WTC11 (cell line): ENCODE data around the gene GABRB1. TPM values are rescaled to one million over a fixed set of nuclear protein-coding genes. Genes with fewer than 3 reads are reported as not detected.

Experiments used
- ATAC-seq: fragments of 200-7000 bp; cut with Tn5 transposase; 2 replicates; pipeline ENCODE4 v1.10.0; 2021; ENCODE audit warnings: mild to moderate bottlenecking, moderate library complexity
- CTCF ChIA-PET: fragments of 300-600 bp; sonication (Branson Sonifier 250); formaldehyde crosslinking; loops from one replicate; lab custom pipeline; 2021; ENCODE audit warnings: antibody characterized with exemption; lab: Charles Lee
- POLR2A ChIA-PET: fragments of 350-600 bp; sonication (Branson Sonifier 250); formaldehyde crosslinking; loops from one replicate; lab custom pipeline; 2021; ENCODE audit warnings: antibody characterized with exemption; lab: Charles Lee
- DNase-seq: peaks from one replicate; pipeline ENCODE4 v3.0.0; 2021; ENCODE audit warnings: low spot score
- H3K27ac Mint-ChIP-seq: 2 replicates; pipeline ENCODE4 v1.8.0; 2021; ENCODE audit warnings: mixed read lengths
- H3K27me3 Mint-ChIP-seq: 2 replicates; pipeline ENCODE4 v1.8.0; 2021; ENCODE audit warnings: low read depth, mild to moderate bottlenecking, moderate library complexity, mixed read lengths
- H3K36me3 Mint-ChIP-seq: 2 replicates; pipeline ENCODE4 v1.8.0; 2021; ENCODE audit warnings: mixed read lengths
- H3K4me1 Mint-ChIP-seq: 2 replicates; pipeline ENCODE4 v1.8.0; 2022; ENCODE audit warnings: mixed read lengths
- H3K4me3 Mint-ChIP-seq: 2 replicates; pipeline ENCODE4 v1.8.0; 2021; ENCODE audit warnings: mild to moderate bottlenecking, moderate library complexity, mixed read lengths
- H3K9me3 Mint-ChIP-seq: 2 replicates; pipeline ENCODE4 v1.8.0; 2021; ENCODE audit warnings: mixed read lengths
- GRHL2 ChIP-seq: fragments of 250-450 bp; sonication (Bioruptor Pico); IDR thresholded peaks from 2 replicates; pipeline ENCODE4 v1.8.0; 2022; ENCODE audit warnings: mild to moderate bottlenecking, moderate library complexity; ENCODE audit not compliant: insufficient replicate concordance, severe bottlenecking
- JAZF1 ChIP-seq: fragments of 250-450 bp; sonication (Bioruptor Pico); IDR thresholded peaks from 2 replicates; pipeline ENCODE4 v1.9.0; 2021; ENCODE audit warnings: moderate library complexity, mild to moderate bottlenecking, inconsistent platforms
- RELA ChIP-seq: sonication (generic); formaldehyde crosslinking; IDR thresholded peaks from 2 replicates; pipeline ENCODE4 v1.8.1; 2022; ENCODE audit warnings: missing genetic modification reagents, mild to moderate bottlenecking, borderline replicate concordance
- SP1 ChIP-seq: sonication (generic); formaldehyde crosslinking; conservative IDR thresholded peaks from 2 replicates; pipeline ENCODE4 v1.8.1; 2022; ENCODE audit warnings: missing genetic modification reagents
- TCF7 ChIP-seq: sonication (generic); formaldehyde crosslinking; IDR thresholded peaks from 2 replicates; pipeline ENCODE4 v1.8.0; 2022; ENCODE audit warnings: mild to moderate bottlenecking, low read depth, missing genetic modification reagents, moderate library complexity
- TEAD4 ChIP-seq: sonication (generic); formaldehyde crosslinking; IDR thresholded peaks from 2 replicates; pipeline ENCODE4 v1.8.0; 2022; ENCODE audit warnings: mild to moderate bottlenecking, missing genetic modification reagents
- ZNF416 ChIP-seq: fragments of 250-450 bp; sonication (Bioruptor Pico); IDR thresholded peaks from 2 replicates; pipeline ENCODE4 v1.9.0; 2021; ENCODE audit warnings: mild to moderate bottlenecking, inconsistent platforms
- total RNA-seq: library from RNA; stranded (reverse); gene quantifications from 3 replicates; pipeline ENCODE4 v1.2.3, GENCODE V29; 2021
- TF ChIP-seq, protein P1 (sequence below): fragments of 250-450 bp; sonication (Bioruptor Pico); IDR thresholded peaks from 2 replicates; pipeline ENCODE4 v1.9.0; 2021; ENCODE audit warnings: mild to moderate bottlenecking, borderline replicate concordance
- TF ChIP-seq, protein P2 (sequence below): sonication (generic); formaldehyde crosslinking; IDR thresholded peaks from 2 replicates; pipeline ENCODE4 v1.8.0; 2022; ENCODE audit warnings: missing genetic modification reagents
- TF ChIP-seq, protein P3 (sequence below): fragments of 250-450 bp; sonication (Bioruptor Pico); IDR thresholded peaks from 2 replicates; pipeline ENCODE4 v1.8.0; 2021; ENCODE audit warnings: mild to moderate bottlenecking
- TF ChIP-seq, protein P4 (sequence below): sonication (generic); formaldehyde crosslinking; IDR thresholded peaks from 2 replicates; pipeline ENCODE4 v1.8.1; 2023; ENCODE audit warnings: mild to moderate bottlenecking, missing genetic modification reagents
- TF ChIP-seq, protein P5 (sequence below): sonication (generic); formaldehyde crosslinking; IDR thresholded peaks from 2 replicates; pipeline ENCODE4 v1.8.1; 2022; ENCODE audit warnings: missing genetic modification reagents, borderline replicate concordance

GABRB1 gene
- total RNA-seq, 1 experiment from 2014 or later, result 0.66 TPM

DNA sequence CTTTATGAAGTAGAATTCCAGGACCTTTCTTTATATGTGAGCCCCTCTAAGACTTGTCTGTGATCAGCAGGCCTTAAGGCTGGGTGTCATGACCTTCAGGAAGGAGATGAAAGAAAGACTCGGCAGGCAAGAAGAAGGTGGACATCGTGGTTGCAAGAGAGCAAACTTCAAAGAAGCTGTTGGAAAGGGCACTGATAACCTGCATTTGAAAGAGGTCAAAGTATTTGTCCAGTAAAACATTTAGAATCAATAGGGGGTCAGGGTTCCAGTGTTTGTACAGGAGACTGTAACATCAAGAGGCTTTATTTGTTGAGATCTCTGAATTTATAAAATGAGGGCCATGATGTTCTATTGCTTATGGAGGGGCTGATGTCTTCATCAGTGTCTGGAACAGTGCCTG, 387.9 kb downstream of the GABRB1 start (continued):
- TF ChIP-seq, protein P1, sequence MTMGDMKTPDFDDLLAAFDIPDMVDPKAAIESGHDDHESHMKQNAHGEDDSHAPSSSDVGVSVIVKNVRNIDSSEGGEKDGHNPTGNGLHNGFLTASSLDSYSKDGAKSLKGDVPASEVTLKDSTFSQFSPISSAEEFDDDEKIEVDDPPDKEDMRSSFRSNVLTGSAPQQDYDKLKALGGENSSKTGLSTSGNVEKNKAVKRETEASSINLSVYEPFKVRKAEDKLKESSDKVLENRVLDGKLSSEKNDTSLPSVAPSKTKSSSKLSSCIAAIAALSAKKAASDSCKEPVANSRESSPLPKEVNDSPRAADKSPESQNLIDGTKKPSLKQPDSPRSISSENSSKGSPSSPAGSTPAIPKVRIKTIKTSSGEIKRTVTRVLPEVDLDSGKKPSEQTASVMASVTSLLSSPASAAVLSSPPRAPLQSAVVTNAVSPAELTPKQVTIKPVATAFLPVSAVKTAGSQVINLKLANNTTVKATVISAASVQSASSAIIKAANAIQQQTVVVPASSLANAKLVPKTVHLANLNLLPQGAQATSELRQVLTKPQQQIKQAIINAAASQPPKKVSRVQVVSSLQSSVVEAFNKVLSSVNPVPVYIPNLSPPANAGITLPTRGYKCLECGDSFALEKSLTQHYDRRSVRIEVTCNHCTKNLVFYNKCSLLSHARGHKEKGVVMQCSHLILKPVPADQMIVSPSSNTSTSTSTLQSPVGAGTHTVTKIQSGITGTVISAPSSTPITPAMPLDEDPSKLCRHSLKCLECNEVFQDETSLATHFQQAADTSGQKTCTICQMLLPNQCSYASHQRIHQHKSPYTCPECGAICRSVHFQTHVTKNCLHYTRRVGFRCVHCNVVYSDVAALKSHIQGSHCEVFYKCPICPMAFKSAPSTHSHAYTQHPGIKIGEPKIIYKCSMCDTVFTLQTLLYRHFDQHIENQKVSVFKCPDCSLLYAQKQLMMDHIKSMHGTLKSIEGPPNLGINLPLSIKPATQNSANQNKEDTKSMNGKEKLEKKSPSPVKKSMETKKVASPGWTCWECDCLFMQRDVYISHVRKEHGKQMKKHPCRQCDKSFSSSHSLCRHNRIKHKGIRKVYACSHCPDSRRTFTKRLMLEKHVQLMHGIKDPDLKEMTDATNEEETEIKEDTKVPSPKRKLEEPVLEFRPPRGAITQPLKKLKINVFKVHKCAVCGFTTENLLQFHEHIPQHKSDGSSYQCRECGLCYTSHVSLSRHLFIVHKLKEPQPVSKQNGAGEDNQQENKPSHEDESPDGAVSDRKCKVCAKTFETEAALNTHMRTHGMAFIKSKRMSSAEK (CRISPR knock-in tag), result no peak

DNA sequence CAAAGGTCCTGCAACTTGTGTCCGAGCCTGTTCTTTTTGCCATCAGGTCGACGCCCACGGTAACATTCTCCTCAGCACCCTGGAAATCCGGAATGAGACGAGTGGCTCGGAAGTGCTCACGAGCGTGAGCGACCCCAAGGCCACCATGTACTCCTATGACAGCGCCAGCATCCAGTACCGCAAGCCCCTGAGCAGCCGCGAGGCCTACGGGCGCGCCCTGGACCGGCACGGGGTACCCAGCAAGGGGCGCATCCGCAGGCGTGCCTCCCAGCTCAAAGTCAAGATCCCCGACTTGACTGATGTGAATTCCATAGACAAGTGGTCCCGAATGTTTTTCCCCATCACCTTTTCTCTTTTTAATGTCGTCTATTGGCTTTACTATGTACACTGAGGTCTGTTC, 394.3 kb downstream of the GABRB1 start:
- no peak overlapping the region for H3K4me3 Mint-ChIP-seq
- no peak; the same call in 1 of the 2 replicates for ATAC-seq
- TF ChIP-seq, protein P2, sequence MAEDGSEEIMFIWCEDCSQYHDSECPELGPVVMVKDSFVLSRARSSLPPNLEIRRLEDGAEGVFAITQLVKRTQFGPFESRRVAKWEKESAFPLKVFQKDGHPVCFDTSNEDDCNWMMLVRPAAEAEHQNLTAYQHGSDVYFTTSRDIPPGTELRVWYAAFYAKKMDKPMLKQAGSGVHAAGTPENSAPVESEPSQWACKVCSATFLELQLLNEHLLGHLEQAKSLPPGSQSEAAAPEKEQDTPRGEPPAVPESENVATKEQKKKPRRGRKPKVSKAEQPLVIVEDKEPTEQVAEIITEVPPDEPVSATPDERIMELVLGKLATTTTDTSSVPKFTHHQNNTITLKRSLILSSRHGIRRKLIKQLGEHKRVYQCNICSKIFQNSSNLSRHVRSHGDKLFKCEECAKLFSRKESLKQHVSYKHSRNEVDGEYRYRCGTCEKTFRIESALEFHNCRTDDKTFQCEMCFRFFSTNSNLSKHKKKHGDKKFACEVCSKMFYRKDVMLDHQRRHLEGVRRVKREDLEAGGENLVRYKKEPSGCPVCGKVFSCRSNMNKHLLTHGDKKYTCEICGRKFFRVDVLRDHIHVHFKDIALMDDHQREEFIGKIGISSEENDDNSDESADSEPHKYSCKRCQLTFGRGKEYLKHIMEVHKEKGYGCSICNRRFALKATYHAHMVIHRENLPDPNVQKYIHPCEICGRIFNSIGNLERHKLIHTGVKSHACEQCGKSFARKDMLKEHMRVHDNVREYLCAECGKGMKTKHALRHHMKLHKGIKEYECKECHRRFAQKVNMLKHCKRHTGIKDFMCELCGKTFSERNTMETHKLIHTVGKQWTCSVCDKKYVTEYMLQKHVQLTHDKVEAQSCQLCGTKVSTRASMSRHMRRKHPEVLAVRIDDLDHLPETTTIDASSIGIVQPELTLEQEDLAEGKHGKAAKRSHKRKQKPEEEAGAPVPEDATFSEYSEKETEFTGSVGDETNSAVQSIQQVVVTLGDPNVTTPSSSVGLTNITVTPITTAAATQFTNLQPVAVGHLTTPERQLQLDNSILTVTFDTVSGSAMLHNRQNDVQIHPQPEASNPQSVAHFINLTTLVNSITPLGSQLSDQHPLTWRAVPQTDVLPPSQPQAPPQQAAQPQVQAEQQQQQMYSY, result no peak
- TF ChIP-seq, protein P3, sequence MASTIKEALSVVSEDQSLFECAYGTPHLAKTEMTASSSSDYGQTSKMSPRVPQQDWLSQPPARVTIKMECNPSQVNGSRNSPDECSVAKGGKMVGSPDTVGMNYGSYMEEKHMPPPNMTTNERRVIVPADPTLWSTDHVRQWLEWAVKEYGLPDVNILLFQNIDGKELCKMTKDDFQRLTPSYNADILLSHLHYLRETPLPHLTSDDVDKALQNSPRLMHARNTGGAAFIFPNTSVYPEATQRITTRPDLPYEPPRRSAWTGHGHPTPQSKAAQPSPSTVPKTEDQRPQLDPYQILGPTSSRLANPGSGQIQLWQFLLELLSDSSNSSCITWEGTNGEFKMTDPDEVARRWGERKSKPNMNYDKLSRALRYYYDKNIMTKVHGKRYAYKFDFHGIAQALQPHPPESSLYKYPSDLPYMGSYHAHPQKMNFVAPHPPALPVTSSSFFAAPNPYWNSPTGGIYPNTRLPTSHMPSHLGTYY (CRISPR knock-in tag), result no peak
- no peak for TF ChIP-seq ZNF416 (CRISPR knock-in tag)
- no peak for TF ChIP-seq SP1 (CRISPR knock-in tag)
- no peak for TF ChIP-seq RELA (CRISPR knock-in tag)
- TF ChIP-seq JAZF1 (CRISPR knock-in tag), result no peak
- TF ChIP-seq, protein P4, sequence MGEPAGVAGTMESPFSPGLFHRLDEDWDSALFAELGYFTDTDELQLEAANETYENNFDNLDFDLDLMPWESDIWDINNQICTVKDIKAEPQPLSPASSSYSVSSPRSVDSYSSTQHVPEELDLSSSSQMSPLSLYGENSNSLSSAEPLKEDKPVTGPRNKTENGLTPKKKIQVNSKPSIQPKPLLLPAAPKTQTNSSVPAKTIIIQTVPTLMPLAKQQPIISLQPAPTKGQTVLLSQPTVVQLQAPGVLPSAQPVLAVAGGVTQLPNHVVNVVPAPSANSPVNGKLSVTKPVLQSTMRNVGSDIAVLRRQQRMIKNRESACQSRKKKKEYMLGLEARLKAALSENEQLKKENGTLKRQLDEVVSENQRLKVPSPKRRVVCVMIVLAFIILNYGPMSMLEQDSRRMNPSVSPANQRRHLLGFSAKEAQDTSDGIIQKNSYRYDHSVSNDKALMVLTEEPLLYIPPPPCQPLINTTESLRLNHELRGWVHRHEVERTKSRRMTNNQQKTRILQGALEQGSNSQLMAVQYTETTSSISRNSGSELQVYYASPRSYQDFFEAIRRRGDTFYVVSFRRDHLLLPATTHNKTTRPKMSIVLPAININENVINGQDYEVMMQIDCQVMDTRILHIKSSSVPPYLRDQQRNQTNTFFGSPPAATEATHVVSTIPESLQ (CRISPR knock-in tag), result no peak
- TF ChIP-seq, protein P5, sequence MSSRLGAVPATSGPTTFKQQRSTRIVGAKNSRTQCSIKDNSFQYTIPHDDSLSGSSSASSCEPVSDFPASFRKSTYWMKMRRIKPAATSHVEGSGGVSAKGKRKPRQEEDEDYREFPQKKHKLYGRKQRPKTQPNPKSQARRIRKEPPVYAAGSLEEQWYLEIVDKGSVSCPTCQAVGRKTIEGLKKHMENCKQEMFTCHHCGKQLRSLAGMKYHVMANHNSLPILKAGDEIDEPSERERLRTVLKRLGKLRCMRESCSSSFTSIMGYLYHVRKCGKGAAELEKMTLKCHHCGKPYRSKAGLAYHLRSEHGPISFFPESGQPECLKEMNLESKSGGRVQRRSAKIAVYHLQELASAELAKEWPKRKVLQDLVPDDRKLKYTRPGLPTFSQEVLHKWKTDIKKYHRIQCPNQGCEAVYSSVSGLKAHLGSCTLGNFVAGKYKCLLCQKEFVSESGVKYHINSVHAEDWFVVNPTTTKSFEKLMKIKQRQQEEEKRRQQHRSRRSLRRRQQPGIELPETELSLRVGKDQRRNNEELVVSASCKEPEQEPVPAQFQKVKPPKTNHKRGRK (CRISPR knock-in tag), result no peak
- no peak for TF ChIP-seq TCF7
- TF ChIP-seq GRHL2 (CRISPR knock-in tag), result no peak
- TF ChIP-seq TEAD4 (CRISPR knock-in tag), result no peak
- H3K36me3 Mint-ChIP-seq, result no peaks in the 10 kb centered on the region
- CTCF ChIA-PET, result no interaction called here
- no peaks in the 10 kb centered on the region for H3K9me3 Mint-ChIP-seq
- H3K27ac Mint-ChIP-seq, result no peak overlapping the region
- POLR2A ChIA-PET, result no interaction called here
- no peak for DNase-seq
- H3K27me3 Mint-ChIP-seq, result no peaks in the 10 kb centered on the region; the same call in 1 of the 2 replicates
- H3K4me1 Mint-ChIP-seq, result no peaks in the 10 kb centered on the region
